Sigmoid colon (tissue), 4 donors: ENCODE results near the gene CASP10.

Source experiments
- EP300 ChIP-seq, 4 donors: sonication (generic); formaldehyde crosslinking; IDR thresholded peaks; one replicate each; pipeline ENCODE4 v1.6.1; 2017; ENCODE audit warnings: antibody characterized with exemption in 4 of 4
- POLR2A ChIP-seq, 2 donors: fragments of 450-650 bp; IDR thresholded peaks; one replicate each; pipeline ENCODE4 v1.6.1; 2016; ENCODE audit warnings: antibody characterized with exemption in 2 of 2, mild to moderate bottlenecking in 2 of 2, moderate library complexity in 2 of 2
- POLR2AphosphoS5 ChIP-seq, 4 donors: sonication (generic); formaldehyde crosslinking; IDR thresholded peaks; one replicate each; pipeline ENCODE4 v1.6.1; 2017; ENCODE audit warnings: antibody characterized with exemption in 4 of 4
- TF ChIP-seq, protein P1 (sequence below), 4 experiments: fragments of 450-650 bp in 3 of 4; fragments of 200-600 bp in 1 of 4; IDR thresholded peaks; one replicate each; pipeline ENCODE4 v1.5.1; 2016 to 2019; ENCODE audit warnings: antibody characterized with exemption in 4 of 4, mild to moderate bottlenecking in 3 of 4, moderate library complexity in 2 of 4

DNA sequence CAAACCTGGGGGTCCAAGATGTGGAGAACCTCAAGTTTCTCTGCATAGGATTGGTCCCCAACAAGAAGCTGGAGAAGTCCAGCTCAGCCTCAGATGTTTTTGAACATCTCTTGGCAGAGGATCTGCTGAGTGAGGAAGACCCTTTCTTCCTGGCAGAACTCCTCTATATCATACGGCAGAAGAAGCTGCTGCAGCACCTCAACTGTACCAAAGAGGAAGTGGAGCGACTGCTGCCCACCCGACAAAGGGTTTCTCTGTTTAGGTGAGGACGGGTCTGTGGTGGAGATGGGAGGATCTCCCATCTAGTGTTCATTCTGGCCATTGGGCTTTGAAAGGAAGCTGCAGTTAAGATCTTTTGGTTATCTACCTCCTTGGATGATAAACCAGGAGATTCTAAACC lies 2.9 kb downstream of the CASP10 start:
- TF ChIP-seq POLR2A (IDR thresholded peaks at IDR 0.05) (no peak), POLR2AphosphoS5 (IDR thresholded peaks at IDR 0.05) (no peak), EP300 (IDR thresholded peaks at IDR 0.05) (no peak)
- TF ChIP-seq, protein P1, sequence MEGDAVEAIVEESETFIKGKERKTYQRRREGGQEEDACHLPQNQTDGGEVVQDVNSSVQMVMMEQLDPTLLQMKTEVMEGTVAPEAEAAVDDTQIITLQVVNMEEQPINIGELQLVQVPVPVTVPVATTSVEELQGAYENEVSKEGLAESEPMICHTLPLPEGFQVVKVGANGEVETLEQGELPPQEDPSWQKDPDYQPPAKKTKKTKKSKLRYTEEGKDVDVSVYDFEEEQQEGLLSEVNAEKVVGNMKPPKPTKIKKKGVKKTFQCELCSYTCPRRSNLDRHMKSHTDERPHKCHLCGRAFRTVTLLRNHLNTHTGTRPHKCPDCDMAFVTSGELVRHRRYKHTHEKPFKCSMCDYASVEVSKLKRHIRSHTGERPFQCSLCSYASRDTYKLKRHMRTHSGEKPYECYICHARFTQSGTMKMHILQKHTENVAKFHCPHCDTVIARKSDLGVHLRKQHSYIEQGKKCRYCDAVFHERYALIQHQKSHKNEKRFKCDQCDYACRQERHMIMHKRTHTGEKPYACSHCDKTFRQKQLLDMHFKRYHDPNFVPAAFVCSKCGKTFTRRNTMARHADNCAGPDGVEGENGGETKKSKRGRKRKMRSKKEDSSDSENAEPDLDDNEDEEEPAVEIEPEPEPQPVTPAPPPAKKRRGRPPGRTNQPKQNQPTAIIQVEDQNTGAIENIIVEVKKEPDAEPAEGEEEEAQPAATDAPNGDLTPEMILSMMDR (IDR thresholded peaks at IDR 0.05), result no peak
